ENCODE results near the gene VRK2.

- TF ChIP-seq CTCF (IDR thresholded peaks at IDR 0.05) = no peak
- TF ChIP-seq POLR2AphosphoS5 (IDR thresholded peaks at IDR 0.05; ENCODE audit: insufficient read depth in 1 of 2, low read depth in 1 of 2) = no peak
- no peak for TF ChIP-seq POLR2A (IDR thresholded peaks at IDR 0.05)
Measured at GRCh38 chr2:58056192-58056916, 9.7 kb downstream of the VRK2 start.
